PFSK-1 (cell line): ENCODE data around the gene RAB42.

Source experiments
- POLR2AphosphoS5 ChIP-seq: IDR thresholded peaks from 2 replicates; pipeline ENCODE4 v1.6.1; 2012; ENCODE audit warnings: low read depth, mild to moderate bottlenecking, control low read depth, low read length, moderate library complexity
- SIN3A ChIP-seq: IDR thresholded peaks from 2 replicates; pipeline ENCODE4 v1.6.1; 2012; ENCODE audit warnings: mild to moderate bottlenecking, low read length, moderate library complexity, borderline replicate concordance; ENCODE audit not compliant: insufficient read depth
- TF ChIP-seq, protein P1 (sequence below), 2 experiments: IDR thresholded peaks; 2 replicates each; pipeline versions ENCODE4 v1.6.1 to v1.8.0; 2011 to 2012; ENCODE audit warnings: low read depth in 2 of 2, low read length in 2 of 2, control low read depth in 1 of 2, inconsistent platforms in 1 of 2, mild to moderate bottlenecking in 1 of 2, moderate library complexity in 1 of 2; ENCODE audit not compliant: insufficient read depth in 1 of 2

DNA sequence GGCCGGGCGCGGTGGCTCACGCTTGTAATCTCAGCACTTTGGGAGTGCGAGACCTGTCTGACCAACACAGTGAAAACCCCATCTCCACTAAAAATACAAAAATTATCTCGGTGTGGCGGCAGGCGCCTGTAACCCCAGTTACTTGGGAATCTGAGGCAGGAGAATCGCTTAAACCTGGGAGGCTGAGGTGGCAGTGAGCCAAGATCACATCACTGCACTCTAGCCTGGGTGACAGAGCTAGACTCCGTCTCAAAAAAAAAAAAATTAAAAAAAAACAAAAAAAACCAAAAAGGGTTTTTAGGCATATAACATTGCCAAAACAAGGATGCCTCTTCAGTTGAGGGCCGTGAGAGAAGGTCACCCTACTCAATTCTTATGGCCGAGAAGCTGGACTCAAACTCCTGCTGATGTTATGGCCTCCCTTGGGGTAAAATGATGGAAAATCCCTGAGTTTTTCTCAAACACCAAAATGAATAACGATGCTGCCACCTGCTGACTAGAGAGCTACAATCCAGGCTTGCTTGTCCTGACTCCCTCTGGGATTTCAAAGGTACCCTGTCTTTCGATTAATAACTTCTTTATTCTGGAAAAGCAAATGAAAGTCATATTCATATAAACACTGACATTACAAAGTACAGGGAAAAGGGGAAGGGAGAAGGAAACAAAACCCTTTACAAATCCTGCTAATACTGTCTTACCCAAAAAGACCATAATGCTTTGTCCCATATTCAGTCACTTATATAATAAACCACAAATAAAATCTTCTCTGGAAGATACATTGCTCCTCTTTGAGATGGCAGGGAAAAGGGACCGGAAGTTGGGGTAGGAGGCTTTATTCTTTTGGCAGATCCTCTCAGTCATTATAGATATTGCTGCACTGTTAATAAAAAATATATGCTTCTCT is 10.7 kb downstream of the RAB42 start:
- TF ChIP-seq POLR2AphosphoS5 = no peak
- TF ChIP-seq SIN3A = no peak
- TF ChIP-seq, protein P1, sequence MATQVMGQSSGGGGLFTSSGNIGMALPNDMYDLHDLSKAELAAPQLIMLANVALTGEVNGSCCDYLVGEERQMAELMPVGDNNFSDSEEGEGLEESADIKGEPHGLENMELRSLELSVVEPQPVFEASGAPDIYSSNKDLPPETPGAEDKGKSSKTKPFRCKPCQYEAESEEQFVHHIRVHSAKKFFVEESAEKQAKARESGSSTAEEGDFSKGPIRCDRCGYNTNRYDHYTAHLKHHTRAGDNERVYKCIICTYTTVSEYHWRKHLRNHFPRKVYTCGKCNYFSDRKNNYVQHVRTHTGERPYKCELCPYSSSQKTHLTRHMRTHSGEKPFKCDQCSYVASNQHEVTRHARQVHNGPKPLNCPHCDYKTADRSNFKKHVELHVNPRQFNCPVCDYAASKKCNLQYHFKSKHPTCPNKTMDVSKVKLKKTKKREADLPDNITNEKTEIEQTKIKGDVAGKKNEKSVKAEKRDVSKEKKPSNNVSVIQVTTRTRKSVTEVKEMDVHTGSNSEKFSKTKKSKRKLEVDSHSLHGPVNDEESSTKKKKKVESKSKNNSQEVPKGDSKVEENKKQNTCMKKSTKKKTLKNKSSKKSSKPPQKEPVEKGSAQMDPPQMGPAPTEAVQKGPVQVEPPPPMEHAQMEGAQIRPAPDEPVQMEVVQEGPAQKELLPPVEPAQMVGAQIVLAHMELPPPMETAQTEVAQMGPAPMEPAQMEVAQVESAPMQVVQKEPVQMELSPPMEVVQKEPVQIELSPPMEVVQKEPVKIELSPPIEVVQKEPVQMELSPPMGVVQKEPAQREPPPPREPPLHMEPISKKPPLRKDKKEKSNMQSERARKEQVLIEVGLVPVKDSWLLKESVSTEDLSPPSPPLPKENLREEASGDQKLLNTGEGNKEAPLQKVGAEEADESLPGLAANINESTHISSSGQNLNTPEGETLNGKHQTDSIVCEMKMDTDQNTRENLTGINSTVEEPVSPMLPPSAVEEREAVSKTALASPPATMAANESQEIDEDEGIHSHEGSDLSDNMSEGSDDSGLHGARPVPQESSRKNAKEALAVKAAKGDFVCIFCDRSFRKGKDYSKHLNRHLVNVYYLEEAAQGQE (IDR thresholded peaks at IDR 0.05; ENCODE audit: insufficient read depth in 1 of 2, low read depth in 2 of 2, low read length in 2 of 2) = no peak
